IMR-90 (cell line): Measurements from ENCODE around the gene CNKSR3. TPM values are rescaled to one million over a fixed set of nuclear protein-coding genes. Genes with fewer than 3 reads are reported as not detected.

Experiments used
- ATAC-seq: fragments of 200-7000 bp; cut with Tn5 transposase; 2 replicates; pipeline ENCODE4 v1.9.1; 2020; ENCODE audit warnings: low read depth, mild to moderate bottlenecking, moderate library complexity
- BruUV-seq: library from RNA; stranded (reverse); fragments of 400-500 nt; replicated peaks from 2 replicates; lab custom pipeline; 2021; lab: Mats Ljungman, UMichigan
- CTCF ChIA-PET: fragments of 300-600 bp; formaldehyde crosslinking; extraction: SDS; loops from one replicate; lab custom pipeline; 2021; ENCODE audit warnings: antibody characterized with exemption; lab: Yijun Ruan, JAX
- POLR2A ChIA-PET: fragments of 300-600 bp; sonication (Branson Sonifier 250); formaldehyde crosslinking; loops from one replicate; lab custom pipeline; 2022; ENCODE audit warnings: antibody characterized with exemption; ENCODE audit not compliant: unreplicated experiment; lab: Charles Lee
- DNase-seq: peaks from one replicate; pipeline ENCODE4 v3.0.0; 2013
- H2AFZ ChIP-seq: replicated peaks from 2 replicates; pipeline ENCODE3; 2013; ENCODE audit warnings: low read length, mild to moderate bottlenecking; ENCODE audit not compliant: poor library complexity
- H2AK5ac ChIP-seq: 2 replicates; pipeline ENCODE4 v1.6.1; 2013; ENCODE audit warnings: low read depth, low read length, inconsistent platforms
- H2AK9ac ChIP-seq: replicated peaks from 2 replicates; pipeline ENCODE3; 2013; ENCODE audit warnings: mild to moderate bottlenecking, low read depth, low read length, moderate library complexity; ENCODE audit not compliant: poor library complexity
- H2BK120ac ChIP-seq: 2 replicates; pipeline ENCODE4 v1.6.1; 2013; ENCODE audit warnings: low read depth, low read length, inconsistent platforms
- H2BK15ac ChIP-seq: 3 replicates; pipeline ENCODE4 v1.6.1; 2013; ENCODE audit warnings: low read depth, low read length, inconsistent platforms
- H2BK20ac ChIP-seq: 2 replicates; pipeline ENCODE4 v1.6.1; 2013; ENCODE audit warnings: low read depth, mild to moderate bottlenecking, inconsistent platforms, low read length, moderate library complexity
- H2BK5ac ChIP-seq: 2 replicates; pipeline ENCODE4 v1.6.1; 2013; ENCODE audit warnings: mild to moderate bottlenecking, low read depth, low read length, inconsistent platforms; ENCODE audit not compliant: poor library complexity, severe bottlenecking
- H3K14ac ChIP-seq: replicated peaks from 2 replicates; pipeline ENCODE4 v1.6.1; 2013; ENCODE audit warnings: low read depth, low read length, inconsistent platforms
- H3K18ac ChIP-seq: 2 replicates; pipeline ENCODE4 v1.6.1; 2013; ENCODE audit warnings: low read depth, low read length, control low read depth
- H3K23ac ChIP-seq: 2 replicates; pipeline ENCODE4 v1.6.1; 2013; ENCODE audit warnings: low read depth, low read length, inconsistent platforms
- H3K27ac ChIP-seq: 2 replicates; pipeline ENCODE4 v1.5.1; 2013; ENCODE audit warnings: mild to moderate bottlenecking, control low read depth, low read length; ENCODE audit not compliant: insufficient read depth
- H3K27me3 ChIP-seq: 2 replicates; pipeline ENCODE4 v1.6.1; 2013; ENCODE audit warnings: low read length; ENCODE audit not compliant: control insufficient read depth, insufficient read depth
- H3K36me3 ChIP-seq: 2 replicates; pipeline ENCODE4 v1.6.1; 2013; ENCODE audit warnings: low read length, mixed read lengths; ENCODE audit not compliant: control insufficient read depth, insufficient read depth
- H3K4ac ChIP-seq: 2 replicates; pipeline ENCODE4 v1.6.1; 2013; ENCODE audit warnings: low read depth, low read length, inconsistent platforms
- H3K4me1 ChIP-seq: 2 replicates; pipeline ENCODE4 v1.6.1; 2013; ENCODE audit warnings: low read length, mixed read lengths; ENCODE audit not compliant: control insufficient read depth, insufficient read depth
- H3K4me2 ChIP-seq: 2 replicates; pipeline ENCODE4 v1.6.1; 2013; ENCODE audit warnings: low read depth, mild to moderate bottlenecking, control low read depth, low read length, moderate library complexity
- H3K4me3 ChIP-seq: 2 replicates; pipeline ENCODE4 v1.5.1; 2013; ENCODE audit warnings: low read depth, mild to moderate bottlenecking, control low read depth, low read length, moderate library complexity; ENCODE audit not compliant: insufficient read depth
- H3K56ac ChIP-seq: 2 replicates; pipeline ENCODE4 v1.6.1; 2013; ENCODE audit warnings: low read length, inconsistent platforms; ENCODE audit not compliant: insufficient read depth; ENCODE audit errors: extremely low read depth
- H3K79me1 ChIP-seq, 2 experiments: 2 replicates each; pipeline ENCODE4 v1.6.1; 2013; ENCODE audit warnings: low read length in 2 of 2, inconsistent platforms in 1 of 2, low read depth in 1 of 2
- H3K9ac ChIP-seq: 2 replicates; pipeline ENCODE4 v1.6.1; 2013; ENCODE audit warnings: low read depth, low read length, control low read depth
- H3K9me1 ChIP-seq: 2 replicates; pipeline ENCODE4 v1.6.1; 2013; ENCODE audit warnings: low read length, inconsistent platforms; ENCODE audit not compliant: insufficient read depth
- H3K9me3 ChIP-seq: 2 replicates; pipeline ENCODE4 v1.6.1; 2013; ENCODE audit warnings: low read length; ENCODE audit not compliant: control insufficient read depth, insufficient read depth
- H4K20me1 ChIP-seq: 2 replicates; pipeline ENCODE4 v1.6.1; 2013; ENCODE audit warnings: low read length, inconsistent platforms; ENCODE audit not compliant: insufficient read depth
- H4K5ac ChIP-seq: 2 replicates; pipeline ENCODE4 v1.6.1; 2013; ENCODE audit warnings: mild to moderate bottlenecking, low read depth, low read length, control low read depth
- H4K8ac ChIP-seq, 2 experiments: 2 replicates each; pipeline ENCODE4 v1.6.1; 2013; ENCODE audit warnings: low read depth in 2 of 2, low read length in 2 of 2, control low read depth in 1 of 2, inconsistent platforms in 1 of 2
- H4K91ac ChIP-seq: 2 replicates; pipeline ENCODE4 v1.6.1; 2013; ENCODE audit warnings: low read depth, low read length, inconsistent platforms; ENCODE audit not compliant: insufficient read depth
- BHLHE40 ChIP-seq: fragments of 150-350 bp; IDR thresholded peaks from 2 replicates; pipeline ENCODE4 v1.6.1; 2016; ENCODE audit warnings: mild to moderate bottlenecking, low read depth, low read length
- CTCF ChIP-seq: conservative IDR thresholded peaks from 2 replicates; pipeline ENCODE4 v1.5.1; 2012; ENCODE audit warnings: mild to moderate bottlenecking, low read depth, low read length, improper control_type of control experiment
- USF2 ChIP-seq: fragments of 150-350 bp; IDR thresholded peaks from 2 replicates; pipeline ENCODE4 v1.6.1; 2017; ENCODE audit warnings: mild to moderate bottlenecking, antibody characterized with exemption, low read length, low read depth
- WGBS, 2 experiments: methylation state at CpG; one replicate each; pipeline versions ENCODE4 v1.1.5 to v1.1.7; 2013; ENCODE audit warnings: missing lambda C conversion rate in 2 of 2; ENCODE audit not compliant: insufficient read length in 1 of 2; ENCODE audit errors: extremely low coverage in 2 of 2; 5-methylcytosine and 5-hydroxymethylcytosine counted together
- dilution Hi-C: fragments of 300-500 bp; cut with HindIII; formaldehyde crosslinking; loops from one replicate; pipeline ENCODE4 v1.14.3; 2018; ENCODE audit warnings: low sequenced_read_pairs; ENCODE audit not compliant: unreplicated experiment
- in situ Hi-C: fragments of 300-500 bp; cut with MboI; formaldehyde crosslinking; loops from 3 replicates; pipeline ENCODE4 v1.14.3; 2019; ENCODE audit warnings: low sequenced_read_pairs, inconsistent platforms, mixed read lengths
- intact Hi-C: fragments of 100-400 bp; cut with micrococcal nuclease; formaldehyde crosslinking; loops from 2 replicates; pipeline ENCODE4 v1.10.0; 2022
- polyA plus RNA-seq, 3 experiments: library from polyadenylated mRNA; depleted of rRNA; stranded (reverse); fragments of >200 nt; gene quantifications; 2 replicates each; pipeline ENCODE4 v1.2.3, GENCODE V29; 2012; ENCODE audit warnings: low replicate concordance in 1 of 3
- total RNA-seq: library from RNA; depleted of rRNA; stranded (reverse); fragments of >200 nt; gene quantifications from 2 replicates; pipeline ENCODE4 v1.2.3, GENCODE V29; 2012

CNKSR3 gene
- total and polyA plus RNA-seq, 2 of the 4 experiments (the other 2 are of a cell fraction): 6.7 to 15.8 TPM

GRCh38 chr6:154440022-154440421, 70.5 kb downstream of the CNKSR3 start:
- WGBS, 2 experiments: no CpG with 5 or more reads among the region's 3 CpGs
- H3K56ac ChIP-seq: no peak overlapping the region
- no peak overlapping the region for H3K9ac ChIP-seq
- ATAC-seq (no peak), DNase-seq (no peak)
- H4K20me1 ChIP-seq: no peaks in the 10 kb centered on the region
- intact Hi-C loops: no loop called here
- H4K91ac ChIP-seq: no peak overlapping the region
- H3K27ac ChIP-seq: no peak overlapping the region
- BruUV-seq: no TSS peak
- H2BK5ac ChIP-seq: no peak overlapping the region
- peaks cover 11% of the 10 kb centered on the region; the same call in 1 of the 2 replicates for H3K9me1 ChIP-seq
- H2AFZ ChIP-seq: no peak overlapping the region
- no peaks in the 10 kb centered on the region for H3K9me3 ChIP-seq
- H4K8ac ChIP-seq: no peak overlapping the region
- no peak overlapping the region for H3K4me2 ChIP-seq
- H3K18ac ChIP-seq: no peak overlapping the region
- H2BK15ac ChIP-seq: no peak overlapping the region
- H3K36me3 ChIP-seq: peaks cover 20% of the 10 kb centered on the region
- H4K5ac ChIP-seq: no peak overlapping the region
- no peak overlapping the region for H2BK120ac ChIP-seq
- H2AK5ac ChIP-seq: no peak overlapping the region
- H3K79me1 ChIP-seq: peaks cover 13 to 27% of the 10 kb centered on the region in 2 experiments
- H3K14ac ChIP-seq: no peak overlapping the region
- dilution Hi-C loops: no loop called here
- H3K23ac ChIP-seq: no peak overlapping the region
- no peak overlapping the region for H3K4me3 ChIP-seq
- TF ChIP-seq BHLHE40 (no peak), CTCF (no peak), USF2 (no peak)
- no peak overlapping the region for H2BK20ac ChIP-seq
- H3K4ac ChIP-seq: no peak overlapping the region
- no peaks in the 10 kb centered on the region for H3K27me3 ChIP-seq
- no peaks in the 10 kb centered on the region for H3K4me1 ChIP-seq
- in situ Hi-C loops: no loop called here
- H2AK9ac ChIP-seq: no peak overlapping the region
- ChIA-PET POLR2A (no interaction called here), CTCF (no interaction called here)
